HTR-8/SVneo (cell line): ENCODE measurements around the gene ACTMAP.
A peak's percentile ranks its signal among the peaks of the same experiment; 100 is the strongest.

Experiments
- DNase-seq: peaks from one replicate; pipeline ENCODE4 v3.0.0; 2011; ENCODE audit warnings: low spot score, mixed read lengths; ENCODE audit not compliant: insufficient read length
- FAIRE-seq: peaks from 2 replicates; lab custom pipeline; 2011; peaks lifted over from hg19 to GRCh38; lab: Jason Lieb, UNC

Gene ACTMAP

GRCh38 chr19:40723661-40724254, 26.5 kb downstream of the ACTMAP start:
- FAIRE-seq (no peak), DNase-seq (no peak)

- no peak for FAIRE-seq
Measured at GRCh38 chr19:40721936-40722661, 28.2 kb downstream of the ACTMAP start.

GRCh38 chr19:40721140-40721486, 29.2 kb downstream of the ACTMAP start:
- no peak for FAIRE-seq
- no peak for DNase-seq

More at GRCh38 chr19:40721936-40722661, 28.2 kb downstream of the ACTMAP start:
- DNase-seq = no peak

GRCh38 chr19:40719414-40719894, 30.8 kb downstream of the ACTMAP start:
- DNase-seq = no peak
- no peak for FAIRE-seq

GRCh38 chr19:40718774-40719391, 31.4 kb downstream of the ACTMAP start:
- FAIRE-seq (no peak), DNase-seq (peak; percentile 46)

GRCh38 chr19:40717880-40718773, 32.1 kb downstream of the ACTMAP start:
- DNase-seq = no peak
- no peak for FAIRE-seq

- no peak for DNase-seq
- FAIRE-seq = no peak
Measured at GRCh38 chr19:40717325-40717879, 32.9 kb downstream of the ACTMAP start.

- FAIRE-seq (peak; percentile 70), DNase-seq (peak; percentile 93)
Measured at GRCh38 chr19:40716482-40717324, 33.6 kb downstream of the ACTMAP start, which contains the start of the genes COQ8B and ITPKC. Gene COQ8B, minus strand, starts transcription at chr19:40716886. Its CDS starts 2,254 bp downstream, at chr19:40714632. Gene ITPKC, plus strand, starts transcription at chr19:40717112. Its CDS starts 24 bp downstream, at chr19:40717136.

GRCh38 chr19:40716031-40716481, 34.2 kb downstream of the ACTMAP start:
- FAIRE-seq = peak; percentile 20

GRCh38 chr19:40714441-40715299, 35.6 kb downstream of the ACTMAP start:
- DNase-seq = peak; percentile 95
- FAIRE-seq = peak; percentile 23

More at GRCh38 chr19:40716031-40716481, 34.2 kb downstream of the ACTMAP start:
- peak; percentile 70 for DNase-seq

- no peak for DNase-seq
- FAIRE-seq = no peak
Measured at GRCh38 chr19:40713939-40714338, 36.3 kb downstream of the ACTMAP start.

- DNase-seq (no peak), FAIRE-seq (no peak)
Measured at GRCh38 chr19:40709817-40710216, 40.5 kb downstream of the ACTMAP start.

- DNase-seq (no peak), FAIRE-seq (no peak)
Measured at GRCh38 chr19:40707615-40708014, 42.7 kb downstream of the ACTMAP start.

- FAIRE-seq = no peak
- DNase-seq = no peak
Measured at GRCh38 chr19:40705950-40706619, 44.2 kb downstream of the ACTMAP start.

- DNase-seq (no peak), FAIRE-seq (no peak)
Measured at GRCh38 chr19:40705362-40705651, 45.0 kb downstream of the ACTMAP start.

GRCh38 chr19:40704491-40705361, 45.6 kb downstream of the ACTMAP start:
- DNase-seq (no peak), FAIRE-seq (no peak)
